ENCODE data around the gene SMARCD2.

The SMARCD2 gene

GRCh38 chr17:63855185-63855584 is 12.7 kb upstream of the SMARCD2 start:
- TF ChIP-seq POLR2AphosphoS5 (IDR thresholded peaks at IDR 0.05; ENCODE audit: low read depth, low read length) = no peak
- TF ChIP-seq FOXP2 (optimal IDR thresholded peaks at IDR 0.05; ENCODE audit: borderline replicate concordance, extremely low read depth, extremely low read length, insufficient read depth) = no peak
- TF ChIP-seq TAF1 (IDR thresholded peaks at IDR 0.05; ENCODE audit: borderline replicate concordance, insufficient read depth, low read length) = no peak
- no peak for TF ChIP-seq SIN3A (IDR thresholded peaks at IDR 0.05; ENCODE audit: borderline replicate concordance, insufficient read depth, low read length)
- no peak for TF ChIP-seq REST (IDR thresholded peaks at IDR 0.05; ENCODE audit: insufficient read depth in 1 of 2, low read depth in 2 of 2, low read length in 2 of 2)

GRCh38 chr17:63854709-63855108 is 12.2 kb upstream of the SMARCD2 start:
- TF ChIP-seq REST (IDR thresholded peaks at IDR 0.05; ENCODE audit: insufficient read depth in 1 of 2, low read depth in 2 of 2, low read length in 2 of 2) = no peak

- TF ChIP-seq POLR2AphosphoS5 (IDR thresholded peaks at IDR 0.05; ENCODE audit: low read depth, low read length) = no peak
- TF ChIP-seq TAF1 (IDR thresholded peaks at IDR 0.05; ENCODE audit: borderline replicate concordance, insufficient read depth, low read length) = no peak
- TF ChIP-seq FOXP2 (optimal IDR thresholded peaks at IDR 0.05; ENCODE audit: borderline replicate concordance, extremely low read depth, extremely low read length, insufficient read depth) = no peak
- no peak for TF ChIP-seq REST (IDR thresholded peaks at IDR 0.05; ENCODE audit: insufficient read depth in 1 of 2, low read depth in 2 of 2, low read length in 2 of 2)
- TF ChIP-seq SIN3A (IDR thresholded peaks at IDR 0.05; ENCODE audit: borderline replicate concordance, insufficient read depth, low read length) = no peak
Observed at GRCh38 chr17:63853260-63853659, 10.8 kb upstream of the SMARCD2 start.

GRCh38 chr17:63850401-63850800 is 7.9 kb upstream of the SMARCD2 start:
- TF ChIP-seq SIN3A (IDR thresholded peaks at IDR 0.05; ENCODE audit: borderline replicate concordance, insufficient read depth, low read length) (0 out of 2 replicates have a peak, but pooled peaks have one; percentile 33), POLR2AphosphoS5 (IDR thresholded peaks at IDR 0.05; ENCODE audit: low read depth, low read length) (no peak)

- TF ChIP-seq POLR2AphosphoS5 (IDR thresholded peaks at IDR 0.05; ENCODE audit: low read depth, low read length) = no peak
- no peak for TF ChIP-seq FOXP2 (optimal IDR thresholded peaks at IDR 0.05; ENCODE audit: borderline replicate concordance, extremely low read depth, extremely low read length, insufficient read depth)
Observed at GRCh38 chr17:63848834-63849689, 6.6 kb upstream of the SMARCD2 start.

GRCh38 chr17:63847525-63848249 is 5.2 kb upstream of the SMARCD2 start:
- TF ChIP-seq FOXP2 (optimal IDR thresholded peaks at IDR 0.05; ENCODE audit: borderline replicate concordance, extremely low read depth, extremely low read length, insufficient read depth) (no peak), REST (IDR thresholded peaks at IDR 0.05; ENCODE audit: insufficient read depth in 1 of 2, low read depth in 2 of 2, low read length in 2 of 2) (no peak), POLR2AphosphoS5 (IDR thresholded peaks at IDR 0.05; ENCODE audit: low read depth, low read length) (no peak), TAF1 (IDR thresholded peaks at IDR 0.05; ENCODE audit: borderline replicate concordance, insufficient read depth, low read length) (no peak), SIN3A (IDR thresholded peaks at IDR 0.05; ENCODE audit: borderline replicate concordance, insufficient read depth, low read length) (no peak)
